CD4-positive, alpha-beta T cell treated with Interleukin-17A for 4 hours (primary cell): ENCODE measurements around the gene PRKCH.
"Not testable (repeated sequence)": the region's sequence is repeated elsewhere in the genome, so short reads cannot be mapped to it uniquely, and the experiment has no call there.

Source experiments
- DNase-seq: peaks from one replicate; pipeline ENCODE4 v3.0.0-alpha.2; 2020; ENCODE audit warnings: mixed read lengths

The PRKCH gene

GRCh38 chr14:61308701-61309100 lies 12.7 kb upstream of the PRKCH start:
- not testable (repeated sequence) for DNase-seq

DNA sequence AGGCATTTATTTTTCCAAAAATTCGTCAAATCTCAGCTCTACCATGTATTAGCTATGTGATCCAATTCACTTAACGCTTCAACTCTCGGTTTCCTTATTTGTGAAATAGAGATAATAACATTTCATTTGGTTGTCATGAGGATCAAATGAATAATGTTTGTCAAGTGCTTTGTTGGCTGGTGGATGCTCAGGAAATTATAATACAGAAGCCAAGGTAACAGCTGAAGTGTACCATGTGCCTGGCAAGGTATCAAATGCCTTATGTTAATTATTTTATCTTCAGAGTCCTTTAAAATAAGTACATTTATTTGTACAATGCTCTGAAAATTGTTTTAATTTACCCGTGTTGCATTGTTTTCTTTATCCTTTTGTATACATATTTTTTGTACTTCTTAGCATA lies 6.1 kb upstream of the PRKCH start:
- DNase-seq: no peak

GRCh38 chr14:61319086-61319485 lies 2.3 kb upstream of the PRKCH start:
- DNase-seq: no peak

DNA sequence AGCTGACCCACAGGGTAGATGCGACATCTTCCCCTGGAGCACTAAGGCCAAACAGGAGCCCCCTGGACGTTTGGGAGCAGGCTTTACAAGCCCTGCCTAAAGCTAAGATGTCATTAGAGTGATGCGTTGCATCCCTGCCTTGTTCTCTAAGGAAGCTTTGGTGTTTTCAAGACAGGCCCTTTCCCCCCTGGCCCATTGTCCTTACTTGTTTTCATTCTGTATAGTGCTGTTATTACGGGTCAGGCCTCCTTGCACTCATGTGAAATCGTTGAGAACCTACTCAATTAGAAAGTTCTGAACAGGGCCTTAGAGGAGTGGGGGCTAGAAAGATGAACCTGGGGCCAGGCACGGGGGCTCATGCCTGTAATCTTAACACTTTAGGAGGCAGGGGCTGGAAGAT lies 1.7 kb upstream of the PRKCH start:
- no peak for DNase-seq

- DNase-seq: not testable (repeated sequence)
These were observed 1.2 kb upstream of the PRKCH start for GRCh38 chr14:61320170-61320569.

DNA sequence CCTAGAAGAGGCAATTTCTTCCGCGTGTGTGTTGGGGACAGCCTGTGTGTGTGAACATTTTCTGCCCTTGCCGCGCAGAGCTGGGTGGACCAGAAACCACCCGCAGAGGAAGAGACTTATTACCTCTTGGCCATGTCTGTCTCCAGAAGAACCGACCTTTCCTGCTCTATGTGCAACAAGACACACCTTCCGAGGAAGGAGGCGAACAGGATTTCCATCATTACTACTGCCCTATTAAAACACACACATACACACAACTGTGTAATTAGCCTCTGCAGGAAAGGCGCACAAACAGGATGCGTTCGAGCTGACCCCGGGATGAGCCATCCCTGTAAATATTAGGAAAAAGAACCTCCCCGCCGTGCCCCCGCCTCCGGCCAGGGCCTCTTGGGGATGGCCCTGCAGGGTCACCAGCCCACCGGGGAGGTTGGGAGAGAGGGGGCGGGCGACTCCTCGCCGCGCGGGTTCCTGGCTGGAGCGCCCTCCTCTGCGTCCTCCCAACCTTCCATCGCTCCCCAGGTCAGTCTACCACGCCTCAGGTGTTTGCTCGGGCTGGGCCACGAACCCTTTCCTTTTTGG lies 484 bp upstream of the PRKCH start:
- no peak for DNase-seq

- DNase-seq: peak; percentile 61
These were observed 826 bp downstream of the PRKCH start for GRCh38 chr14:61322011-61322798.

DNA sequence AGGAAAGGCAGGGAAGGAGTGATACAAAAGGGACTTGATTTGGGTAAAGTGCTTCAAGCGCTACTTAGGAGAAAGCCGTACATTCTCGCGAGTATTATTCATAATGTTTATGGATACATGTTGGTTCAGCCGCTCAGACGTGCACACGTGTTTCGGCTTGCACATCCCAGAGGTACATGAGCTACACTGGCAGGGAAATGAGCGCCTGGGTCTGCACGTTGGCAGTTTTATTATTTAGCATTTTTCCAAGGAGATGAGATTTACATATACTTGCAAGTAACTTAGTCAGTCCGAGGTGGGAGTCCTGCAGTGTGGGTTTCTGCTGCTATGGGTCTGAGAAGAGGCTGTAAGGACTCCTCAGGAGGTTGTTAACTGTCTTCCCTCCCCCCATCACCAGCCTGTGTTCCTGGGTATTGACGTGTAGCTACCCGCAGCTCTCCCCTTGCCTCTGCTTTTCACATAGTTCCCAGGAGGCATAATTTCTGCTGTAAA lies 1.5 kb downstream of the PRKCH start:
- peak; percentile 71 for DNase-seq

GRCh38 chr14:61323970-61324369 lies 2.6 kb downstream of the PRKCH start:
- DNase-seq: no peak

- DNase-seq: no peak
These were observed 3.8 kb downstream of the PRKCH start for GRCh38 chr14:61325166-61325565.

- DNase-seq: no peak
These were observed 4.8 kb downstream of the PRKCH start for GRCh38 chr14:61326146-61326545.

DNA sequence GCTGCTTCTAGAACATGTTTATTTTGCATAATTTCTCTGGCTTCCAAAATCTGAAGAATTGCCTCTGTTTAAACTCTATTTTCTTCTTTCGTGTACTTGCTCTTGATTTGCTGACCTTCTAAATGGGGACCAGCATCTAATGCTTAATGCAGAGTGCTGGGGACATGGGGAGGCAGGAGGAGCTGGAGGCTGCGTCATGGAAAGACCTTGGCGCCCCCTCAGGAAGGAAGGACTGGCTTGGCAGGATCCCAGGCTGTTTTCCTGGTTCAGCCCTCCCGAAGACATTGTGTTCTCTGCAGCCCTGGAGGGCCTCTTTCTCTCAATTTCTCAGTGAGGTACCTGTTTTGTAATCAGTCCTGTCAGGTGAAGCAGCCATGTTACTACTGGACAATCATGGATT lies 5.5 kb downstream of the PRKCH start:
- DNase-seq: no peak

GRCh38 chr14:61328626-61329262 lies 7.4 kb downstream of the PRKCH start:
- DNase-seq: no peak

DNA sequence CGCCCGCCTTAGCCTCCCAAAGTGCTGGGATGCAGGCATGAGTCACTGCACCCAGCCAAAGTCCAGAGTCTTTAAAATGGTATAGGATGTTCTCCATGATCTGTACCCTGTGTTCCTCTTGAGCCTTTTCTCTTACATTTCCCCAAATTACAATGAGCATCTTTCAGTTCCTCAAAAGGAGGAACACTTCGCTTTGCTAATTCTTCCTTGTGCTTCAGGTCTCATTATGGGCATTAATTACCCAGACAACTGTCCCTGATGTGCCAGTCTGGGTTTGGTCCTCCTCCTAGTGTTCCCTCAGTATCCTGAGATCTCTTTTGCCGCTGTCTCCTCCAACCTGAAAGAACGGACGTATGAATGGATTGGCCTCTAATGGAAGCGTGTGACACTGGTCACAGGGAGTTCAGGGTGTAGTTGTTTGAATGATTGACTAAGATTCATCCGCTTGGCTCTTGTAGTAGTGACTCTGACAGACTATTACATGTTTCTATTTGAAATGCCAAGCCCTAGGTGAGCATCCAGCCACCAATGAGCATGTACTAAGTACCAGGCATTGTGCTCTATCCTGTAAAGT lies 8.2 kb downstream of the PRKCH start:
- no peak for DNase-seq

- no peak for DNase-seq
These were observed 9.1 kb downstream of the PRKCH start for GRCh38 chr14:61330511-61330910.

GRCh38 chr14:61331992-61332657 lies 10.7 kb downstream of the PRKCH start:
- DNase-seq: no peak

DNA sequence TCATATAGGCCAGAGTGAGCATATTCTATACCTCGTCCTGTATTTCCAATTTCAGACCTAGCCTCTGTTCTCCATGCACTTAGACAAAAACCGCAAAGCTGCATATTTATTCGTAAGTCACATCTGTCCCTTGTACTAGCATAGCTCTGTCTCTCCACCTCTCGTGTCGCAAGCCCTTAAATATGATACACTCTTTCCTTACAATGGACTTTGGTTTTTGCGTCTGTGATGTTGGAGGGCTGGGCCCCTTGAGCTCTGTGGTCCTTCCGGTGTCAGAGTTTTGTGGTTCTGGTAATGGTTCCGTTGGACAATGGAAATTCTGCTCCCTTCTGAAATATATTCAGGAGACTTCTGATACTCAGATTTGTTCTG lies 11.3 kb downstream of the PRKCH start:
- DNase-seq: peak; percentile 43

GRCh38 chr14:61333087-61333486 lies 11.7 kb downstream of the PRKCH start:
- DNase-seq: no peak

DNA sequence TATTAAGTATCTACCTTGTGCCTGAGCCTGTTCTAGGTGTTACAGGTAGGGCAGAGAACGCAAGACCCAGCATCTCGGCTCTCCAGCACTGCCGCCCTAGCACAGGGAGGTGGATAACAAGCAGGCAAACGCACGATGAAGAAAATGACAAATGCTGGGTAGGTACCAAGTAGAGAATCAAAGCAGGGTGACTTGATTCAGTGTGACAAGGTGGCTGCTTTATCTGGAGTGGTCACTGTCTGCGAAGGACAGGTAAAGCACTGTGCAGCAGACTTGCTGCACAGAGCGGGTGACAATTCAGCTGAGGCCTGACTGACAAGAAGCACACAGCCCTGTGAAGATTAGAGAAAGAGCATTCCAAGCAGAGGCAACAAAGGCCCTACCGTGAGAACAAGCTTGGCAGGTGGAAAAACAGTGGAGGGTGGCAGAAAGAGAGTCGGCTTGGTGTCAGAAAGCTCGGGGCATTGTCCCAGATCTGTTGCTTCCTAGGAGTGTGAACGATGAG lies 12.9 kb downstream of the PRKCH start:
- peak; percentile 57 for DNase-seq

- DNase-seq: no peak
These were observed 13.7 kb downstream of the PRKCH start for GRCh38 chr14:61335049-61335448.

DNA sequence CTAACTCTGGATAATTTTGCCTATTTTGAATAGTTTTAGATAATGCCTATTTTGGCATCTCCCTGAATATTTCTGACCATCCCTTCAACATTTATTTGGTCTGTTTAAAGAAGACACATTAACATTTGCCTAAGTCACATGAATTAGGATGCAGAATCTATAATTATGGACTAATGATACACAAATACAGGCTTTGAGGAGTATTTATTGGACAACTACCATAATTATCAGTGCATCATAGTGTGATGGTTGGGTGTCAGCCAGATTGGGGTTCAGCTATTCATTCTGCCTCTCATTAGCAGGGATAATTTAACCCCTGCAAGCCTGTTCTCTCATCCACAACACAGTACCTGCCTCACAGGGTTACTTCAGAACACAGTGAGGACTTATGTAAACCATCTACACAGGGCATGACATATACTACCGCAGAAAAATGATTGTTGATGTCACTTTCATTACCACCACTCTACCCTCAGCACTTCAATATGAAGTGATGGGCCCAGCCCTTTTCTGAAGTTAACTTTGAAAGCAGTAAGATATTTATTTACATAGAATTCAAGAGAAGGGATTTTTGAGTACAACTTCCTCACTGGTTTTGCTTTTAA lies 14.4 kb downstream of the PRKCH start:
- peak; percentile 49 for DNase-seq

- DNase-seq: peak; percentile 83
These were observed 16.5 kb downstream of the PRKCH start for GRCh38 chr14:61337893-61338292.

DNA sequence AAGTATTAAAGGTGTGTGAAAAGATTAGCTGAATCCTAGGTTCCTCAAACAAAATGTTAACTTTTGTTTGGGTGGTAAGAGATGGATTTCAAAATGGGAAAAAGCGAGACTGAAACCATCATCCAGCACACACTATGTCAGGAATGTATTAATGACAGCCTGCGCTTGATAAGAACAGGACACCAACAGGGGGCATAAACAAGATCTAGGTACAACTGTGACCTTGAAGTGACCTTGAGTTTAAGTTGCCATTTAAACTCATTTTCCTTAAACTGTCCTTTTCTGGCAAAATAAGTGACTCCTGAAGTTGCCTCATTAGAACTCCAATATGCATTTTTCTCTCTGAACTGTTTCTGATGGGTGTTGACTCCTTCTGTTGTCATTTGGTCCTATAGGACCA lies 17.1 kb downstream of the PRKCH start:
- DNase-seq: no peak
